Testis (tissue), 2 donors: ENCODE results near the gene ODC1.

ENCODE experiments used
- POLR2A ChIP-seq: fragments of 450-650 bp; IDR thresholded peaks from one replicate; pipeline ENCODE4 v1.6.1; 2017; ENCODE audit warnings: antibody characterized with exemption, mild to moderate bottlenecking, moderate library complexity
- TF ChIP-seq, protein P1 (sequence below), 3 experiments: fragments of 450-650 bp in 2 of 3; fragments of 200-600 bp in 1 of 3; sonication (generic) in 1 of 3; IDR thresholded peaks; one replicate each; pipeline ENCODE4 v1.5.1; 2016 to 2019; ENCODE audit warnings: antibody characterized with exemption in 3 of 3, mild to moderate bottlenecking in 2 of 3, moderate library complexity in 1 of 3

DNA sequence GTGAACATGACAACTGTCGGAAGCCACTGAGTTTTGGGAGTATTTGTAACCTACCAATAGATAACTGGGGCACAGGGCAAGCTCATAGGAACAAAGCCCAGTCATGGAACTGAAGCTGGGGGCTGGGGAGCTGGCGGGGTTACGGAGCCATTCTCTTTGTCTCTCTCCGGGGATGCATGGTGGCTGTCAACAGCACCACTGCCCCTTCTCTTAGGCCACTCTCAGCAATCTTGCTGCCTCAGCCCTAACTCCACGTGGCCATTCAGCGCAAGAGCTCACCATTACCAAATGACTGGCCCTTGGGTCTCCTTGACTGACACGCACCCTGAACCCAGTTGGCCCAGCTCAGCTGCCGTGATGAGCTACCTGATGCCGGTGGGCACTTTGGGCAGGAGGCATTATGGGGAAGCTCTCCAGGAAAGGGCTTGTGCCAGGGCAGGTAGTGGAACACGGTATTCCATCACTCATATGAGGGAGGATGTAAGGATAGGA, 33.6 kb upstream of the ODC1 start:
- TF ChIP-seq POLR2A, result no peak
- TF ChIP-seq, protein P1, sequence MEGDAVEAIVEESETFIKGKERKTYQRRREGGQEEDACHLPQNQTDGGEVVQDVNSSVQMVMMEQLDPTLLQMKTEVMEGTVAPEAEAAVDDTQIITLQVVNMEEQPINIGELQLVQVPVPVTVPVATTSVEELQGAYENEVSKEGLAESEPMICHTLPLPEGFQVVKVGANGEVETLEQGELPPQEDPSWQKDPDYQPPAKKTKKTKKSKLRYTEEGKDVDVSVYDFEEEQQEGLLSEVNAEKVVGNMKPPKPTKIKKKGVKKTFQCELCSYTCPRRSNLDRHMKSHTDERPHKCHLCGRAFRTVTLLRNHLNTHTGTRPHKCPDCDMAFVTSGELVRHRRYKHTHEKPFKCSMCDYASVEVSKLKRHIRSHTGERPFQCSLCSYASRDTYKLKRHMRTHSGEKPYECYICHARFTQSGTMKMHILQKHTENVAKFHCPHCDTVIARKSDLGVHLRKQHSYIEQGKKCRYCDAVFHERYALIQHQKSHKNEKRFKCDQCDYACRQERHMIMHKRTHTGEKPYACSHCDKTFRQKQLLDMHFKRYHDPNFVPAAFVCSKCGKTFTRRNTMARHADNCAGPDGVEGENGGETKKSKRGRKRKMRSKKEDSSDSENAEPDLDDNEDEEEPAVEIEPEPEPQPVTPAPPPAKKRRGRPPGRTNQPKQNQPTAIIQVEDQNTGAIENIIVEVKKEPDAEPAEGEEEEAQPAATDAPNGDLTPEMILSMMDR (IDR thresholded peaks at IDR 0.05), result no peak
